Thyroid gland (tissue), 4 donors: ENCODE measurements around the gene AGBL1. TPM values are rescaled to one million over a fixed set of nuclear protein-coding genes. Genes with fewer than 3 reads are reported as not detected.

Experiments used
- DNase-seq, 2 donors: peaks; one replicate each; pipeline ENCODE4 v3.0.0-alpha.2; 2019
- H3K27ac ChIP-seq, 3 donors: fragments of 200-600 bp; sonication (generic); 1 replicate in 2 of 3; 2 replicates in 1 of 3; pipeline ENCODE4 v1.5.1; 2016 to 2019; ENCODE audit warnings: mild to moderate bottlenecking in 1 of 3, moderate library complexity in 1 of 3
- H3K27me3 ChIP-seq: fragments of 200-600 bp; sonication (generic); one replicate; pipeline ENCODE4 v1.5.1; 2019
- H3K36me3 ChIP-seq, 2 donors: fragments of 200-600 bp; sonication (generic); one replicate each; pipeline ENCODE4 v1.5.1; 2016 to 2019
- H3K4me1 ChIP-seq, 2 donors: fragments of 200-600 bp; sonication (generic); one replicate each; pipeline ENCODE4 v1.5.1; 2017 to 2019
- H3K4me3 ChIP-seq, 3 donors: fragments of 200-600 bp; sonication (generic); replicated peaks in 1 of 3; 1 replicate in 2 of 3; 2 replicates in 1 of 3; pipeline ENCODE4 v1.5.1; 2016; ENCODE audit warnings: mild to moderate bottlenecking in 1 of 3
- H3K9me3 ChIP-seq: fragments of 200-600 bp; sonication (generic); one replicate; pipeline ENCODE4 v1.5.1; 2017
- CTCF ChIP-seq, 6 experiments: fragments of 200-600 bp in 3 of 6; fragments of 450-650 bp in 3 of 6; sonication (generic) in 3 of 6; IDR thresholded peaks; one replicate each; pipeline ENCODE4 v1.5.1; 2016 to 2019; ENCODE audit warnings: antibody characterized with exemption in 6 of 6, mild to moderate bottlenecking in 2 of 6, inconsistent platforms in 1 of 6, moderate library complexity in 1 of 6
- POLR2A ChIP-seq, 2 donors: fragments of 450-650 bp; IDR thresholded peaks; one replicate each; pipeline ENCODE4 v1.6.1; 2017; ENCODE audit warnings: antibody characterized with exemption in 2 of 2, mild to moderate bottlenecking in 2 of 2, moderate library complexity in 1 of 2
- WGBS, 2 donors: methylation state at CpG; one replicate each; pipeline ENCODE4 v1.1.5; 2017; 5-methylcytosine and 5-hydroxymethylcytosine counted together
- intact Hi-C: fragments of 100-400 bp; cut with DNase I; formaldehyde crosslinking; loops from one replicate; pipeline ENCODE4 v1.15.1; 2023
- total RNA-seq, 4 donors: library from RNA; depleted of rRNA; stranded (reverse); fragments of >200 nt; gene quantifications; one replicate each; pipeline ENCODE4 v1.2.3, GENCODE V29; 2016

AGBL1 gene
- total RNA-seq, 4 donors from 2014 or later = not detected

- no peak for TF ChIP-seq POLR2A (IDR thresholded peaks at IDR 0.05)
- no peak for TF ChIP-seq CTCF (IDR thresholded peaks at IDR 0.05)
- no peak overlapping the region for H3K27ac ChIP-seq
- H3K4me1 ChIP-seq = no peaks in the 10 kb centered on the region
- H3K4me3 ChIP-seq = no peak overlapping the region
- H3K36me3 ChIP-seq = no peaks in the 10 kb centered on the region
- H3K27me3 ChIP-seq = no peaks in the 10 kb centered on the region
- H3K9me3 ChIP-seq = no peaks in the 10 kb centered on the region
- no peak for DNase-seq
- WGBS, 2 donors = 88 to 91% methylated on average over 1 of the region's 1 CpG
- intact Hi-C loops = no loop called here
Measured at GRCh38 chr15:86268558-86268957, 188.9 kb downstream of the AGBL1 start.

- Histone ChIP-seq H3K4me1 (no peaks in the 10 kb centered on the region), H3K27ac (no peak overlapping the region), H3K27me3 (no peaks in the 10 kb centered on the region), H3K9me3 (no peaks in the 10 kb centered on the region), H3K36me3 (no peaks in the 10 kb centered on the region), H3K4me3 (no peak overlapping the region)
- no peak for DNase-seq
- TF ChIP-seq POLR2A (IDR thresholded peaks at IDR 0.05) = no peak
- no peak for TF ChIP-seq CTCF (IDR thresholded peaks at IDR 0.05)
- intact Hi-C loops = no loop called here
- 84 to 86% methylated on average over 2 of the region's 2 CpGs for WGBS, 2 donors
Measured at GRCh38 chr15:86273309-86273708, 193.6 kb downstream of the AGBL1 start.

GRCh38 chr15:86275361-86275760 lies 195.7 kb downstream of the AGBL1 start:
- Histone ChIP-seq H3K27ac (no peak overlapping the region), H3K9me3 (no peaks in the 10 kb centered on the region), H3K36me3 (no peaks in the 10 kb centered on the region), H3K27me3 (no peaks in the 10 kb centered on the region), H3K4me3 (no peak overlapping the region), H3K4me1 (no peaks in the 10 kb centered on the region)
- 67 to 81% methylated on average over 1 of the region's 1 CpG for WGBS, 2 donors
- TF ChIP-seq CTCF (IDR thresholded peaks at IDR 0.05) (no peak), POLR2A (IDR thresholded peaks at IDR 0.05) (no peak)
- intact Hi-C loops = no loop called here
- DNase-seq = no peak

- Histone ChIP-seq H3K27me3 (no peaks in the 10 kb centered on the region), H3K4me1 (no peaks in the 10 kb centered on the region), H3K36me3 (no peaks in the 10 kb centered on the region), H3K4me3 (no peak overlapping the region), H3K27ac (no peak overlapping the region), H3K9me3 (no peaks in the 10 kb centered on the region)
- WGBS, 2 donors = 81 to 82% methylated on average over 5 of the region's 5 CpGs
- no peak for TF ChIP-seq POLR2A (IDR thresholded peaks at IDR 0.05)
- intact Hi-C loops = no loop called here
- no peak for DNase-seq
Measured at GRCh38 chr15:86278586-86278985, 198.9 kb downstream of the AGBL1 start.

GRCh38 chr15:86284635-86285034 lies 205.0 kb downstream of the AGBL1 start:
- Histone ChIP-seq H3K4me1 (no peaks in the 10 kb centered on the region), H3K9me3 (no peaks in the 10 kb centered on the region), H3K27ac (no peak overlapping the region), H3K36me3 (no peaks in the 10 kb centered on the region), H3K4me3 (no peak overlapping the region), H3K27me3 (no peaks in the 10 kb centered on the region)
- no peak for TF ChIP-seq POLR2A (IDR thresholded peaks at IDR 0.05)
- no peak for TF ChIP-seq CTCF (IDR thresholded peaks at IDR 0.05)
- intact Hi-C loops = no loop called here
- DNase-seq = no peak

- no peaks in the 10 kb centered on the region for H3K9me3 ChIP-seq
- no peak overlapping the region for H3K4me3 ChIP-seq
- no peaks in the 10 kb centered on the region for H3K4me1 ChIP-seq
- H3K27ac ChIP-seq = no peak overlapping the region
- H3K36me3 ChIP-seq = no peaks in the 10 kb centered on the region
- no peaks in the 10 kb centered on the region for H3K27me3 ChIP-seq
- no peak for DNase-seq
- intact Hi-C loops = no loop called here
- WGBS, 2 donors = 72 to 74% methylated on average over 1 of the region's 1 CpG
- TF ChIP-seq POLR2A (IDR thresholded peaks at IDR 0.05) = no peak
- no peak for TF ChIP-seq CTCF (IDR thresholded peaks at IDR 0.05)
Measured at GRCh38 chr15:86295511-86295910, 215.8 kb downstream of the AGBL1 start.
